ENCODE data around the gene EEF2KMT.
A peak's percentile ranks its signal among the peaks of the same experiment; 100 is the strongest.

EEF2KMT gene

GRCh38 chr16:5062790-5063765, 34.5 kb downstream of the EEF2KMT start:
- peaks cover 0 to 2% (median 0%) of the 10 kb centered on the region in 4 experiments for H3K4me1 ChIP-seq (ENCODE audit: control extremely low read depth in 1 of 4, control insufficient read depth in 4 of 4, insufficient read depth in 4 of 4, low read length in 3 of 4)
- no peak for DNase-seq
- H3K36me3 ChIP-seq (ENCODE audit: control insufficient read depth in 4 of 4, insufficient read depth in 4 of 4, low read length in 3 of 4) = no peaks in the 10 kb centered on the region
- ChIA-PET CTCF (interaction anchor here (1.7 kb wide), 1 partner anchor 29 kb away, joined by 4 read pairs; no protein-coding TSS in a partner anchor), POLR2A (no interaction called here)
- H3K9me3 ChIP-seq (ENCODE audit: control extremely low read depth in 1 of 5, control insufficient read depth in 4 of 5, insufficient read depth in 2 of 5, low read depth in 1 of 5, low read length in 4 of 5) = no peaks in the 10 kb centered on the region
- no peak overlapping the region for H3K27ac ChIP-seq (ENCODE audit: insufficient read depth in 1 of 2, low read depth in 1 of 2, low read length in 2 of 2, poor library complexity in 1 of 2, severe bottlenecking in 2 of 2)
- WGBS (ENCODE audit: insufficient coverage) = 90% methylated on average over 13 of the region's 19 CpGs
- H3K27me3 ChIP-seq (replicated peaks in 2 of 5; ENCODE audit: control insufficient read depth in 4 of 5, insufficient read depth in 5 of 5, low read length in 4 of 5) = peaks cover 0 to 5% (median 0%) of the 10 kb centered on the region in 5 experiments
- H3K4me3 ChIP-seq (ENCODE audit: control insufficient read depth in 1 of 7, extremely low read depth in 1 of 7, insufficient read depth in 4 of 7, low read depth in 2 of 7, low read length in 6 of 7) = no peak overlapping the region

DNA sequence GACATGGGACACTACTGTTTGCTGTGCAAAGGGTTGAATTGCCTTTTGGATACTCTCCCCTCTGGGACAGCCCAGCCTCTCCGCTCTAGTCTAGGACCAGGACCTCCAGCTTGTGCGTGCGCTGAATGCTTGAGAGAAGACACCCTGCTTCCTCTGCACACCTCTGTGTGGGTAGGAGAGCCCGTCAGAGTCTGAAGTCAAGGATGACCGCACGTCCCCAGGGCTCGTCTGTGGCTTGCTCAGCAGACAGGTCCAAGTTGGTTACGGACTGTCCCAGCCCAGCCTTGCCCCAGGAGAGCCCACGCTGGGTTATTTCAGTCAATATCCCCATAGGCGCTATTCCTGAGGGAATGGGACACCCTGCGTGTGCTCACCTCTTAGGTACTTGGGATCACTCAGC, 35.5 kb downstream of the EEF2KMT start:
- no peak overlapping the region for H3K4me3 ChIP-seq (ENCODE audit: control insufficient read depth in 1 of 7, extremely low read depth in 1 of 7, insufficient read depth in 4 of 7, low read depth in 2 of 7, low read length in 6 of 7)
- DNase-seq = no peak
- 95% methylated on average over 11 of the region's 11 CpGs for WGBS (ENCODE audit: insufficient coverage)
- no peaks in the 10 kb centered on the region for H3K9me3 ChIP-seq (ENCODE audit: control extremely low read depth in 1 of 5, control insufficient read depth in 4 of 5, insufficient read depth in 2 of 5, low read depth in 1 of 5, low read length in 4 of 5)
- no peaks in the 10 kb centered on the region for H3K36me3 ChIP-seq (ENCODE audit: control insufficient read depth in 4 of 4, insufficient read depth in 4 of 4, low read length in 3 of 4)
- peaks cover 0 to 2% (median 0%) of the 10 kb centered on the region in 4 experiments for H3K4me1 ChIP-seq (ENCODE audit: control extremely low read depth in 1 of 4, control insufficient read depth in 4 of 4, insufficient read depth in 4 of 4, low read length in 3 of 4)
- CTCF ChIA-PET = no interaction called here
- POLR2A ChIA-PET = no interaction called here
- H3K27me3 ChIP-seq (replicated peaks in 2 of 5; ENCODE audit: control insufficient read depth in 4 of 5, insufficient read depth in 5 of 5, low read length in 4 of 5) = peaks cover 0 to 5% (median 0%) of the 10 kb centered on the region in 5 experiments
- no peak overlapping the region for H3K27ac ChIP-seq (ENCODE audit: insufficient read depth in 1 of 2, low read depth in 1 of 2, low read length in 2 of 2, poor library complexity in 1 of 2, severe bottlenecking in 2 of 2)

GRCh38 chr16:5060073-5060641, 37.4 kb downstream of the EEF2KMT start:
- POLR2A ChIA-PET = no interaction called here

DNA sequence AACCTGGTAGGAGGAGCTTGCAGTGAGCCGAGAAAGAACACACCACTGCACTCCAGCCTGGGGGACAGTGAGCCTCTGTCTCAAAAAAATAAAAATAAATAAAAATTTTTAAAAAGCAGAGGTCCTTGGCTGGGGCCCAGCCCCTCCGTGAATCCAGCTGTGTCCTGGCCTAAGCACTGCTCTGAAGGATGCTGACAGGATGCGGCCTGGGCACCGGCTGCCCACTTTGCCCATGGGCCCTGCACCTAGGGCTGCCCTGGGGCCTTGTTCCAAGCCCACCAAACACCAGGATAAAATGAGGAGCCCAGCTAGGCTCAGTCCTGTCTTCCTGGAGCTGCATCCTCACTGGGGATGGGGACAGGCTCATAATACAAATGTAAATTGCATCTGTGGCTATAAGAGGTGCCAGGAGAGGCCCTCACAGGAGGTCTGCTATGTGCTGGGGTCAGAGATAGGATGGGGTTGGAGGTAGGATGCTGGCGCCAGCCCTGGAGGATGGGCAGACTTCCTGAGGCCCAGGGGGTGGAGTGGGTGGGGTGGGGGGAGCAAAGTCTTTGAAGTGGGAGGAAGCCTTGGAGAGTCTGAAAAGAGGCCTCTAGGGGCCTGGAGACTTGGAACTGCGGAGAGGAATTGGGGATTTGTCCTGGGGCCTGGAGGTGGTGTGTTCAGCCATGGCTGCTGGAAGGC, 38.1 kb downstream of the EEF2KMT start:
- Histone ChIP-seq H3K27ac (ENCODE audit: insufficient read depth in 1 of 2, low read depth in 1 of 2, low read length in 2 of 2, poor library complexity in 1 of 2, severe bottlenecking in 2 of 2) (no peak overlapping the region), H3K9me3 (ENCODE audit: control extremely low read depth in 1 of 5, control insufficient read depth in 4 of 5, insufficient read depth in 2 of 5, low read depth in 1 of 5, low read length in 4 of 5) (no peaks in the 10 kb centered on the region), H3K4me3 (ENCODE audit: control insufficient read depth in 1 of 7, extremely low read depth in 1 of 7, insufficient read depth in 4 of 7, low read depth in 2 of 7, low read length in 6 of 7) (no peak overlapping the region), H3K36me3 (ENCODE audit: control insufficient read depth in 4 of 4, insufficient read depth in 4 of 4, low read length in 3 of 4) (no peaks in the 10 kb centered on the region), H3K4me1 (ENCODE audit: control extremely low read depth in 1 of 4, control insufficient read depth in 4 of 4, insufficient read depth in 4 of 4, low read length in 3 of 4) (peaks cover 0 to 5% (median 2%) of the 10 kb centered on the region in 4 experiments), H3K27me3 (replicated peaks in 2 of 5; ENCODE audit: control insufficient read depth in 4 of 5, insufficient read depth in 5 of 5, low read length in 4 of 5) (peaks cover 0 to under 1% (median 0%) of the 10 kb centered on the region in 5 experiments)
- POLR2A ChIA-PET = no interaction called here
- CTCF ChIA-PET = interaction anchor here (1.5 to 7.2 kb wide), 4 partner anchors 12 to 33 kb away, joined by 3 to 41 read pairs (median 4); no protein-coding TSS in a partner anchor
- WGBS (ENCODE audit: insufficient coverage) = 94% methylated on average over 4 of the region's 6 CpGs
- DNase-seq = no peak

More at GRCh38 chr16:5060073-5060641, 37.4 kb downstream of the EEF2KMT start:
- 99% methylated on average over 7 of the region's 10 CpGs for WGBS (ENCODE audit: insufficient coverage)
- no peak overlapping the region for H3K4me3 ChIP-seq (ENCODE audit: control insufficient read depth in 1 of 7, extremely low read depth in 1 of 7, insufficient read depth in 4 of 7, low read depth in 2 of 7, low read length in 6 of 7)
- H3K9me3 ChIP-seq (ENCODE audit: control extremely low read depth in 1 of 5, control insufficient read depth in 4 of 5, insufficient read depth in 2 of 5, low read depth in 1 of 5, low read length in 4 of 5) = no peaks in the 10 kb centered on the region
- H3K27me3 ChIP-seq (replicated peaks in 2 of 5; ENCODE audit: control insufficient read depth in 4 of 5, insufficient read depth in 5 of 5, low read length in 4 of 5) = peaks cover 0 to 5% (median 0%) of the 10 kb centered on the region in 5 experiments
- H3K36me3 ChIP-seq (ENCODE audit: control insufficient read depth in 4 of 4, insufficient read depth in 4 of 4, low read length in 3 of 4) = no peaks in the 10 kb centered on the region
- CTCF ChIA-PET = interaction anchor here (1.1 to 1.8 kb wide), 4 partner anchors 13 to 18 kb away, joined by 3 to 4 read pairs (median 4); no protein-coding TSS in a partner anchor
- no peak for DNase-seq
- H3K27ac ChIP-seq (ENCODE audit: insufficient read depth in 1 of 2, low read depth in 1 of 2, low read length in 2 of 2, poor library complexity in 1 of 2, severe bottlenecking in 2 of 2) = no peak overlapping the region
- H3K4me1 ChIP-seq (ENCODE audit: control extremely low read depth in 1 of 4, control insufficient read depth in 4 of 4, insufficient read depth in 4 of 4, low read length in 3 of 4) = peaks cover 0 to 5% (median 2%) of the 10 kb centered on the region in 4 experiments

GRCh38 chr16:5058476-5058875, 39.1 kb downstream of the EEF2KMT start:
- no peak for DNase-seq
- no peaks in the 10 kb centered on the region for H3K36me3 ChIP-seq (ENCODE audit: control insufficient read depth in 4 of 4, insufficient read depth in 4 of 4, low read length in 3 of 4)
- no peaks in the 10 kb centered on the region for H3K9me3 ChIP-seq (ENCODE audit: control extremely low read depth in 1 of 5, control insufficient read depth in 4 of 5, insufficient read depth in 2 of 5, low read depth in 1 of 5, low read length in 4 of 5)
- CTCF ChIA-PET = interaction anchor here (1.3 to 7.2 kb wide), 4 partner anchors 15 to 34 kb away, joined by 3 to 41 read pairs (median 4); no protein-coding TSS in a partner anchor
- POLR2A ChIA-PET = no interaction called here
- no peak overlapping the region for H3K27ac ChIP-seq (ENCODE audit: insufficient read depth in 1 of 2, low read depth in 1 of 2, low read length in 2 of 2, poor library complexity in 1 of 2, severe bottlenecking in 2 of 2)
- peaks cover 0 to 5% (median 2%) of the 10 kb centered on the region in 4 experiments for H3K4me1 ChIP-seq (ENCODE audit: control extremely low read depth in 1 of 4, control insufficient read depth in 4 of 4, insufficient read depth in 4 of 4, low read length in 3 of 4)
- 85% methylated on average over 7 of the region's 7 CpGs for WGBS (ENCODE audit: insufficient coverage)
- H3K4me3 ChIP-seq (ENCODE audit: control insufficient read depth in 1 of 7, extremely low read depth in 1 of 7, insufficient read depth in 4 of 7, low read depth in 2 of 7, low read length in 6 of 7) = no peak overlapping the region
- no peaks in the 10 kb centered on the region for H3K27me3 ChIP-seq (replicated peaks in 2 of 5; ENCODE audit: control insufficient read depth in 4 of 5, insufficient read depth in 5 of 5, low read length in 4 of 5)

DNA sequence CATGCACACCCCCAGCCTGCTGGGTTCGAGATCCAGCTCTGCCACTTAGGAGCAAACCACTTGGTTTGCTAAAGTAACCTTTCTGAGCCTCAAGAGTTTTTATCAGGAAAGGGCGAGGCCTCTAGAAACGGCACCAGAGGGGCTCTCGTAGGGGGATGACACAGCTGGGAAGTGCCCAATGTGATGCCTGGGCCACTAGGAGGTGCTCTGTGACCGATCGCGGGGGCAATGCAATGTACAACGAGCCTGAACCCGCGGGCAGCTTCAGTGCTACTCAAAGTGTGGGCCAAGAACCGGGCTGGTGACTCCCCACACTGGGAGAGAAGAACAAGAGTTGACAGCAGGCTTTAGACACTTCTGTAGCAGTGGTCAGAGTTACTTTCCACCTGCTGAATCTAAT, 41.2 kb downstream of the EEF2KMT start:
- no peaks in the 10 kb centered on the region for H3K27me3 ChIP-seq (replicated peaks in 2 of 5; ENCODE audit: control insufficient read depth in 4 of 5, insufficient read depth in 5 of 5, low read length in 4 of 5)
- no peaks in the 10 kb centered on the region for H3K36me3 ChIP-seq (ENCODE audit: control insufficient read depth in 4 of 4, insufficient read depth in 4 of 4, low read length in 3 of 4)
- ChIA-PET POLR2A (no interaction called here), CTCF (interaction anchor here (0.7 to 7.2 kb wide), 12 partner anchors 8 to 78 kb away, joined by 3 to 41 read pairs (median 5); partner anchors contain the start of genes ALG1 and C16orf89)
- H3K4me3 ChIP-seq (ENCODE audit: control insufficient read depth in 1 of 7, extremely low read depth in 1 of 7, insufficient read depth in 4 of 7, low read depth in 2 of 7, low read length in 6 of 7) = no peak overlapping the region
- DNase-seq = peak; percentile 58 to 73 (median 70)
- no peak overlapping the region for H3K27ac ChIP-seq (ENCODE audit: insufficient read depth in 1 of 2, low read depth in 1 of 2, low read length in 2 of 2, poor library complexity in 1 of 2, severe bottlenecking in 2 of 2)
- peaks cover 0 to 5% (median under 1%) of the 10 kb centered on the region in 4 experiments for H3K4me1 ChIP-seq (ENCODE audit: control extremely low read depth in 1 of 4, control insufficient read depth in 4 of 4, insufficient read depth in 4 of 4, low read length in 3 of 4)
- 4% methylated on average over 11 of the region's 11 CpGs for WGBS (ENCODE audit: insufficient coverage)
- no peaks in the 10 kb centered on the region for H3K9me3 ChIP-seq (ENCODE audit: control extremely low read depth in 1 of 5, control insufficient read depth in 4 of 5, insufficient read depth in 2 of 5, low read depth in 1 of 5, low read length in 4 of 5)

All from common myeloid progenitor, CD34-positive (primary cell).